H1 (cell line): Measurements from ENCODE around the gene PXDC1. TPM values are rescaled to one million over a fixed set of nuclear protein-coding genes. Genes with fewer than 3 reads are reported as not detected.

Source experiments
- CTCF ChIA-PET: fragments of 300-600 bp; sonication (Branson Sonifier 250); formaldehyde crosslinking; loops from one replicate; lab custom pipeline; 2021; ENCODE audit not compliant: partially characterized antibody; lab: Charles Lee
- POLR2A ChIA-PET: fragments of 300-600 bp; sonication (Branson Sonifier 250); formaldehyde crosslinking; loops from one replicate; lab custom pipeline; 2021; ENCODE audit warnings: inconsistent platforms; ENCODE audit not compliant: partially characterized antibody; lab: Charles Lee
- DNase-seq, 2 experiments: peaks; one replicate each; pipeline versions ENCODE4 v3.0.0 to v3.0.0-alpha.2; 2010 to 2022; ENCODE audit warnings: low spot score in 2 of 2, low read depth in 1 of 2, mixed read lengths in 1 of 2
- FAIRE-seq: peaks from 2 replicates; lab custom pipeline; 2011; peaks lifted over from hg19 to GRCh38; lab: Jason Lieb, UNC
- H2AFZ ChIP-seq: 2 replicates; pipeline ENCODE4 v1.8.1; 2012; ENCODE audit warnings: low read length, inconsistent platforms
- H2AK5ac ChIP-seq: 2 replicates; pipeline ENCODE4 v1.6.1; 2013; ENCODE audit warnings: low read depth, low read length
- H2BK120ac ChIP-seq: replicated peaks from 2 replicates; pipeline ENCODE3; 2013; ENCODE audit warnings: low read depth, low read length, inconsistent platforms
- H2BK12ac ChIP-seq: 2 replicates; pipeline ENCODE4 v1.6.1; 2013; ENCODE audit warnings: low read depth, low read length
- H2BK15ac ChIP-seq: 2 replicates; pipeline ENCODE4 v1.6.1; 2013; ENCODE audit warnings: low read length
- H2BK20ac ChIP-seq: 2 replicates; pipeline ENCODE4 v1.6.1; 2013; ENCODE audit warnings: low read length
- H2BK5ac ChIP-seq: 2 replicates; pipeline ENCODE4 v1.6.1; 2013; ENCODE audit warnings: low read depth, low read length
- H3K14ac ChIP-seq: 2 replicates; pipeline ENCODE4 v1.6.1; 2013; ENCODE audit warnings: inconsistent platforms; ENCODE audit not compliant: insufficient read length
- H3K18ac ChIP-seq: 2 replicates; pipeline ENCODE4 v1.6.1; 2013; ENCODE audit warnings: low read length; ENCODE audit errors: extremely low read depth
- H3K23ac ChIP-seq: 2 replicates; pipeline ENCODE4 v1.6.1; 2013; ENCODE audit warnings: inconsistent platforms; ENCODE audit not compliant: insufficient read length
- H3K23me2 ChIP-seq: 2 replicates; pipeline ENCODE4 v1.6.1; 2013; ENCODE audit warnings: low read depth, low read length
- H3K27ac ChIP-seq: 2 replicates; pipeline ENCODE4 v1.6.1; 2011; ENCODE audit warnings: low read depth, low read length, inconsistent platforms
- H3K27me3 ChIP-seq, 4 experiments: replicated peaks in 1 of 4; 1 replicate in 1 of 4; 2 replicates in 3 of 4; pipeline versions ENCODE4 v1.6.1 to v1.8.1; 2011 to 2013; ENCODE audit warnings: low read length in 3 of 4, mild to moderate bottlenecking in 3 of 4, inconsistent platforms in 2 of 4, mixed read lengths in 2 of 4, moderate library complexity in 1 of 4; ENCODE audit not compliant: control insufficient read depth in 3 of 4, insufficient read depth in 3 of 4; ENCODE audit errors: extremely low read depth in 1 of 4
- H3K36me3 ChIP-seq, 4 experiments: 2 replicates each; pipeline versions ENCODE4 v1.6.1 to v1.8.1; 2011 to 2013; ENCODE audit warnings: mild to moderate bottlenecking in 4 of 4, low read length in 3 of 4, moderate library complexity in 2 of 4, control low read depth in 1 of 4, inconsistent platforms in 1 of 4; ENCODE audit not compliant: insufficient read depth in 4 of 4, control insufficient read depth in 2 of 4
- H3K4ac ChIP-seq: replicated peaks from 2 replicates; pipeline ENCODE3; 2013; ENCODE audit warnings: low read length, low read depth, mixed read lengths, inconsistent platforms; ENCODE audit not compliant: insufficient read length
- H3K4me1 ChIP-seq, 4 experiments: replicated peaks in 1 of 4; 1 replicate in 1 of 4; 2 replicates in 3 of 4; pipeline versions ENCODE4 v1.6.1 to v1.8.1; 2011 to 2013; ENCODE audit warnings: low read length in 3 of 4, inconsistent platforms in 2 of 4, mixed read lengths in 1 of 4; ENCODE audit not compliant: insufficient read depth in 4 of 4, control insufficient read depth in 3 of 4
- H3K4me2 ChIP-seq, 2 experiments: 2 replicates each; pipeline versions ENCODE4 v1.6.1 to v1.8.1; 2011 to 2013; ENCODE audit warnings: low read depth in 2 of 2, low read length in 2 of 2, control low read depth in 1 of 2, inconsistent platforms in 1 of 2, mild to moderate bottlenecking in 1 of 2; ENCODE audit not compliant: insufficient read depth in 1 of 2
- H3K4me3 ChIP-seq, 4 experiments: fragments of 200-600, 300-600 bp in 1 of 4; sonication (generic), shearing (Covaris generic), sonication (Bioruptor Twin) in 1 of 4; 2 replicates each; pipeline versions ENCODE4 v1.5.1 to v1.8.1; 2011 to 2016; ENCODE audit warnings: low read length in 4 of 4, low read depth in 3 of 4, control low read depth in 2 of 4, inconsistent platforms in 2 of 4, mild to moderate bottlenecking in 2 of 4, mixed read lengths in 1 of 4, moderate library complexity in 1 of 4; ENCODE audit not compliant: insufficient read depth in 2 of 4; ENCODE audit errors: extremely low read depth in 1 of 4
- H3K56ac ChIP-seq: replicated peaks from 2 replicates; pipeline ENCODE3; 2013; ENCODE audit warnings: low read depth, mild to moderate bottlenecking, mixed read lengths, low read length, inconsistent platforms; ENCODE audit not compliant: insufficient read length
- H3K79me1 ChIP-seq: 2 replicates; pipeline ENCODE4 v1.6.1; 2013; ENCODE audit warnings: low read depth, low read length, control low read depth
- H3K79me2 ChIP-seq, 2 experiments: 2 replicates each; pipeline versions ENCODE4 v1.6.1 to v1.8.1; 2012 to 2013; ENCODE audit warnings: low read length in 2 of 2, mild to moderate bottlenecking in 2 of 2, inconsistent platforms in 1 of 2; ENCODE audit not compliant: insufficient read depth in 2 of 2, control insufficient read depth in 1 of 2
- H3K9ac ChIP-seq, 4 experiments: replicated peaks in 1 of 4; 1 replicate in 1 of 4; 2 replicates in 3 of 4; pipeline versions ENCODE4 v1.6.1 to v1.8.1; 2011 to 2013; ENCODE audit warnings: low read depth in 3 of 4, low read length in 3 of 4, control low read depth in 2 of 4, mild to moderate bottlenecking in 2 of 4, moderate library complexity in 2 of 4, inconsistent platforms in 1 of 4; ENCODE audit errors: extremely low read depth in 1 of 4
- H3K9me3 ChIP-seq, 2 experiments: 2 replicates each; pipeline versions ENCODE4 v1.6.1 to v1.8.1; 2012 to 2013; ENCODE audit warnings: mild to moderate bottlenecking in 2 of 2, moderate library complexity in 2 of 2, control low read depth in 1 of 2, inconsistent platforms in 1 of 2, low read depth in 1 of 2, low read length in 1 of 2, mixed read lengths in 1 of 2; ENCODE audit not compliant: insufficient read depth in 2 of 2
- H4K20me1 ChIP-seq, 2 experiments: replicated peaks in 1 of 2; 2 replicates each; pipeline versions ENCODE3 to v1.8.1; 2011 to 2013; ENCODE audit warnings: inconsistent platforms in 2 of 2, low read length in 2 of 2, mild to moderate bottlenecking in 1 of 2; ENCODE audit not compliant: insufficient read depth in 2 of 2, control insufficient read depth in 1 of 2
- H4K5ac ChIP-seq: 2 replicates; pipeline ENCODE4 v1.6.1; 2013; ENCODE audit warnings: low read length, low read depth, mixed read lengths, inconsistent platforms; ENCODE audit not compliant: insufficient read length
- H4K8ac ChIP-seq: 2 replicates; pipeline ENCODE4 v1.8.0; 2013; ENCODE audit warnings: mild to moderate bottlenecking, moderate library complexity, low read length, inconsistent platforms; ENCODE audit not compliant: insufficient read depth; ENCODE audit errors: extremely low read depth
- H4K91ac ChIP-seq: replicated peaks from 2 replicates; pipeline ENCODE3; 2013; ENCODE audit warnings: low read length, mixed read lengths, inconsistent platforms; ENCODE audit not compliant: insufficient read length
- CTBP2 ChIP-seq: IDR thresholded peaks from 2 replicates; pipeline ENCODE4 v1.7.0; 2011; ENCODE audit warnings: borderline replicate concordance, mild to moderate bottlenecking, moderate library complexity, mixed read lengths, low read length; ENCODE audit not compliant: insufficient read depth, insufficient read length
- JUND ChIP-seq: IDR thresholded peaks from 2 replicates; pipeline ENCODE4 v1.6.1; 2011; ENCODE audit warnings: mild to moderate bottlenecking, improper control_type of control experiment, low read length
- RFX5 ChIP-seq: IDR thresholded peaks from 2 replicates; pipeline ENCODE4 v1.6.1; 2011; ENCODE audit warnings: low read depth, low read length, improper control_type of control experiment, borderline replicate concordance
- TAF1 ChIP-seq: IDR thresholded peaks from 2 replicates; pipeline ENCODE4 v1.6.1; 2011; ENCODE audit warnings: mild to moderate bottlenecking, low read depth, low read length
- WGBS, 2 experiments: shearing (Covaris generic) in 1 of 2; methylation state at CpG; one replicate each; pipeline versions ENCODE4 v1.1.6 to v1.1.7; 2013 to 2015; ENCODE audit warnings: low lambda C conversion rate in 2 of 2, mixed read lengths in 2 of 2, inconsistent platforms in 1 of 2, low coverage in 1 of 2, missing lambda C conversion rate in 1 of 2; ENCODE audit not compliant: insufficient replicate concordance in 2 of 2, insufficient coverage in 1 of 2, insufficient read length in 1 of 2; ENCODE audit errors: extremely low coverage in 1 of 2, missing lambda C conversion rate in 1 of 2; 5-methylcytosine and 5-hydroxymethylcytosine counted together
- polyA plus RNA-seq, 7 experiments: library from polyadenylated mRNA; depleted of rRNA in 3 of 7; stranded (reverse) in 5 of 7; unstranded in 2 of 7; fragments of >200 nt in 5 of 7; fragments of 200-250 nt in 2 of 7; gene quantifications; 1 replicate in 5 of 7; 2 replicates in 1 of 7; 4 replicates in 1 of 7; pipeline versions ENCODE4 v1.2.1 to v1.2.3, GENCODE V29; 2011 to 2013; ENCODE audit warnings: missing spikeins in 2 of 7, mixed read lengths in 2 of 7
- total RNA-seq: library from RNA; stranded (reverse); fragmentation: NEBNext Ultra II Directional; extraction: Animal tissue kit (Norgen Biotek cat#: 25700); gene quantifications from 2 replicates; pipeline ENCODE4 v1.2.1, GENCODE V29; 2021

PXDC1 gene
- total and polyA plus RNA-seq, 2 of the 8 experiments (the other 6 are each of a cell fraction or from before 2014, with no cell fraction given): 1.7 to 2.0 TPM

DNA sequence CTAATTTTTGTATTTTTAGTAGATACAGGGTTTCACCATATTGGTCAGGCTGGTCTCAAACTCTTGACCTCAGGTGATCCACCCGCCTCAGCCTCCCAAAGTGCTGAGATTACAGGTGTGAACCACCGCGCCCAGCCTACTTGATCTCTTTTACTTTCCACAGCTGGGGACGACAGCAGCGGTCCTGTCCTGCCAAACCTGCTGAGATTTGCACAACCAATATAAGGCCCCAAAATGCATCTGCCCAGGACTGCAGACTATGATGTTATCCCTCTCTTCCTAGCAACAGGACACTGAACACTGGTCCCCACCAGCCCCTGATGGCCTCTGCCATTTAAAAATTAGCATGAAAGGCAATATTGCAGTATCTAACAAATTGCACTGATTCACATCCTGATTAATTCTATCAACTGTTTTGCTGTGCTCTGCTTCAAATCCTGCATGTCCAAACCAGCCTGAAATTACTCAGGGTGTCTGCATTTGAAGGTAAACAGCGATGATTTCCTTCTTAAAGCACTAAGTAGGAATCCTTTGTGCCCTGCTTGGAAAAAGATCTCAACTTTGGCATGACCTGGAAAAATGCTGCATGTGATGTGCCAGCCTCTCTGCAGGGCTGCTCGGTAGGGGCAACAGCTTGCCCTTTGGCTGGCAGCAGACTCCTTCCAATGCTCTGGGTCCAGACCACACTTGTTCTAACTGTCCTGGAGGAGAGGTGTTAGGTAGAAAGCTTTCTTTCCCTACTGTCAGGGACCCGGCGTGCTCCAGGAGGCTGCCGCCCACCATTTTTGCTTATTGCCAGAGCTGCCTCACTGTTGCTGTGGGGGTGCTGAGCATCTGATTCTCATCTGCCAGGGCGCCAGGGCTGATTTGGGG lies 27.4 kb upstream of the PXDC1 start:
- Histone ChIP-seq H3K23me2 (peaks cover 5% of the 10 kb centered on the region; the same call in 1 of the 2 replicates), H3K4me2 (no peak overlapping the region), H3K4me1 (peaks cover 0 to 3% (median 1%) of the 10 kb centered on the region in 4 experiments; a peak in 3 of 7 replicates), H3K27ac (no peak overlapping the region), H2BK5ac (no peak overlapping the region), H3K27me3 (no peaks in the 10 kb centered on the region; a peak in 1 of 7 replicates), H3K4me3 (no peak overlapping the region), H3K36me3 (no peaks in the 10 kb centered on the region; a peak in 1 of 8 replicates), H3K56ac (no peak overlapping the region), H2AFZ (no peak overlapping the region), H2BK20ac (no peak overlapping the region), H3K23ac (no peak overlapping the region), H3K79me1 (no peaks in the 10 kb centered on the region), H2BK120ac (no peak overlapping the region), H2BK12ac (no peak overlapping the region), H4K8ac (peak overlapping the region; percentile 35; the same call in 1 of the 2 replicates), H3K18ac (no peak overlapping the region), H3K79me2 (no peaks in the 10 kb centered on the region), H3K9ac (no peak overlapping the region), H2BK15ac (no peak overlapping the region), H2AK5ac (no peak overlapping the region), H4K5ac (no peak overlapping the region), H4K91ac (no peak overlapping the region), H3K4ac (no peak overlapping the region), H3K9me3 (no peaks in the 10 kb centered on the region)
- 89% methylated on average over 11 of the region's 11 CpGs; no CpG with 5 or more reads in 1 of the 2 experiments for WGBS, 2 experiments
- POLR2A ChIA-PET: no interaction called here
- FAIRE-seq: no peak
- CTCF ChIA-PET: interaction anchor here (1.1 to 1.4 kb wide), 3 partner anchors 31 to 70 kb away, joined by 3 to 7 read pairs (median 3); partner anchors contain the start of gene FAM50B
- no peak for DNase-seq
- TF ChIP-seq RFX5: no peak
- TF ChIP-seq CTBP2: no peak
- TF ChIP-seq TAF1: no peak
- no peak for TF ChIP-seq JUND
- TF ChIP-seq, all 59 proteins: peak for 0
- no peak overlapping the region for H3K14ac ChIP-seq
- peaks cover 0 to 5% of the 10 kb centered on the region in 2 experiments for H4K20me1 ChIP-seq
